GM13977 (cell line): Measurements from ENCODE around the gene DPP8.
A peak's percentile ranks its signal among the peaks of the same experiment; 100 is the strongest.

ENCODE experiments used
- DNase-seq: peaks from one replicate; pipeline ENCODE4 v3.0.0; 2012; ENCODE audit warnings: low spot score
- in situ Hi-C: fragments of 300-500 bp; cut with MboI; formaldehyde crosslinking; loops from one replicate; pipeline ENCODE4 v1.12.0; 2022; ENCODE audit warnings: low sequenced_read_pairs, low pct_unique_long_range_greater_than_20kb, mixed read lengths, inconsistent platforms; ENCODE audit not compliant: unreplicated experiment
- TF ChIP-seq, protein P1 (sequence below): IDR thresholded peaks from 2 replicates; pipeline ENCODE4 v1.5.1; 2012; ENCODE audit warnings: mild to moderate bottlenecking, control low read depth; ENCODE audit not compliant: insufficient read depth; ENCODE audit errors: extremely low read depth, missing control alignments

Gene DPP8

DNA sequence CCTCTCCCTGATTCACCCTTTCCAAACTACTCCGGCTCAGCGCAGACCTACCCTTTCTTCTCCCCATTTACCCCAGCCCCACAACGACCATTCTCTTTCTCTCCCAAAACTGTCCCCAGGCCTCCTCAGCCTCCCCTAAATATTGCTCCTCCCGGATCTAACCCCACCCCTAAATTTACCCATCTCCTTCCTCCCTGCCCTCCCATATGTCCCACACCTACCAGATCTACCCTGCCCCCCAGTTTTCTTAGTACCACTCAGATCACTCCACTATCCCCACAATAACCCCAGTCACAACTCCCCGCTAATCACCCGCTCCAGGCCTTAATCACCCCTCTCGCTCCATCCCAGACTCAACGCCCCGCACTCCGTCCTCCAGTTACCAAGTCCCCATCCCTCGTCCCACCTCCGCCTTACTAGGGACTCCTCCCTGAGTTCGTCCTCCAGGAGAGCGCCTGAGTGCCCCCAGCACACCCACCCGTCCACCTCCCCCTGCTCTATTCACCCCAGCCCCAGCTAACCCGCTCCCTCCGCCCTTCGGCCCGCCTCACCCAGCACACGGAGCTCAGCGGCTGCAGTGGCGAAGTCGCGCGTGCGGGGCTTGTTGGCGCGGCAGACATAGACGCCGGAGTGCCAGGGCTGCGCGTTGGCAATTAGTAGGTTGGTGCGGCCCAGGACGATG is 121.1 kb downstream of the DPP8 start:
- no peak for DNase-seq
- in situ Hi-C loops, result no loop called here
- TF ChIP-seq, protein P1, sequence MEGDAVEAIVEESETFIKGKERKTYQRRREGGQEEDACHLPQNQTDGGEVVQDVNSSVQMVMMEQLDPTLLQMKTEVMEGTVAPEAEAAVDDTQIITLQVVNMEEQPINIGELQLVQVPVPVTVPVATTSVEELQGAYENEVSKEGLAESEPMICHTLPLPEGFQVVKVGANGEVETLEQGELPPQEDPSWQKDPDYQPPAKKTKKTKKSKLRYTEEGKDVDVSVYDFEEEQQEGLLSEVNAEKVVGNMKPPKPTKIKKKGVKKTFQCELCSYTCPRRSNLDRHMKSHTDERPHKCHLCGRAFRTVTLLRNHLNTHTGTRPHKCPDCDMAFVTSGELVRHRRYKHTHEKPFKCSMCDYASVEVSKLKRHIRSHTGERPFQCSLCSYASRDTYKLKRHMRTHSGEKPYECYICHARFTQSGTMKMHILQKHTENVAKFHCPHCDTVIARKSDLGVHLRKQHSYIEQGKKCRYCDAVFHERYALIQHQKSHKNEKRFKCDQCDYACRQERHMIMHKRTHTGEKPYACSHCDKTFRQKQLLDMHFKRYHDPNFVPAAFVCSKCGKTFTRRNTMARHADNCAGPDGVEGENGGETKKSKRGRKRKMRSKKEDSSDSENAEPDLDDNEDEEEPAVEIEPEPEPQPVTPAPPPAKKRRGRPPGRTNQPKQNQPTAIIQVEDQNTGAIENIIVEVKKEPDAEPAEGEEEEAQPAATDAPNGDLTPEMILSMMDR, result no peak

DNA sequence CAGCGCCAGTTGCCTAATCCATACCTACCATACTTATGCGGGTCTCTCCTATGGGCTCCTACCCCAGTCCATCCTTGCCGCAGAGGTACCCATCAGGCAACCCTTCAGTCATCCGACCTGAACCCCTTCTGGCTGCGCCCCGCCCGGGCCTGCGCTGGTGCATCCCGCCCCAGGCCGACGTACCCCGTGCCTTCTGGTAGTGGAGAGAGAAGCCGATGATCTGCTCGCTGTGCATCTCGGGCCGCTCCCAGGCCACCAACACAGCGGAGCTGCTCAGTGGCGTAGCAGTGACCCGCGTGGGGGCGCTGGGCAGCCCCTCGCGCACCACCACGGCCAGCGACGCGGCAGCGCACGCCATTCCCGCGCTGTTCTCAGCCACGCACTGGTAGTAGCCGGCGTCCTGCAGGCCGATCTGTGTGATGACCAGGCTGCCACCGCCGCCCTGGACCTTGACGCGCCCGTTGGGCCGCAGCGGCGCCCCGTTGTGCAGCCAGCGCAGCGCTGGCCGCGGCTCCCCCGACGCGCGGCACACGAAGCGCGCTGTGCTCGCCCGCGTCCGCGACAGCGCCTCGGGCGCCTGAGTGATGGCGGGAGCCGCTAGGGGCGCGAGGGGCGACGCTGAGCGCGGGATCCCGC is 121.8 kb downstream of the DPP8 start:
- TF ChIP-seq, protein P1, result peak; percentile 13
- in situ Hi-C loops, result no loop called here
- DNase-seq, result no peak

DNA sequence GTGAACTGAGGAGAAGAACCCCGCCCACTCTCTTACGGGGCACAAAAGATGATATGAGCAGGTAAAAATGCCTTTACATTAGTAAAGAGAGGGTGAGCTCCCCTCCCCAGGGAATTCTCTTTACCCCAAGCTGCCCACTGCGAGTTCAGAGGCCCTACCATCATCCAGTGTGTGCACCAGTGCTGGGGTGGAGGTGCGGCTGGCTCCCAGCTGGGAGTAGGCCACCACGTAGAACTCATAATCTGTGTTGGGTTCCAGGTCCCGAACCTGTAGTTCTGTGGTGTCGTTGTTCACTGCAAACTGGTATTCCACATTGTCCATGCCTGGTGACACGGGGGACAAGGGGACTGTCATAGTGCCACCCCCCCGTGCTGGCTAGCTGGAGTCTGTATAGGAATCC is 122.6 kb downstream of the DPP8 start:
- TF ChIP-seq, protein P1, result no peak
- in situ Hi-C loops, result no loop called here
- no peak for DNase-seq

DNA sequence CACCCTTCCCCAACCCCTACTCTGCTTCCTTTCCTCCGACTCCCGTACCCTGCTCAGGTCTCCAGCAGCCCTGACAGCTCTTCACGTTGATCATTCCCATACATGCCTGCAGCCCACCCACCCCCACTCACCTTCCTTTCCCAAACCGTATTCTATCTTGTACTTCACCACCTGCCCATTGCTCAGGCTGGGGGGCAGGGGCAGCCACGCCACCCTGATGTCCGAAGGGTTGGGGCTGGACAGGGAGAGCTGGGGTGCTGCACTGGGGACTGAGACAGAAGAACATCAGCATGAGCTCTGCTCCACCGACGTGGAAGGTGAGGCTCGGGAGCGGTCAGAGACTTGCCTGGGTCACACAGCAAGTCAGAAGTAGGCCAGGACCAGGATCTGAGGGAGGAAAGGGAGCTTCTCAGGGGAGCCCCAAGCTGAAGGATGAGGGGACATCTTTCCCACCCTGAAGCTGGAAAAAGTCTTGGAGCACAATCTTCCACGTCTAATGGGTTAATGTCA is 123.2 kb downstream of the DPP8 start:
- in situ Hi-C loops, result no loop called here
- TF ChIP-seq, protein P1, result no peak
- DNase-seq, result no peak

DNA sequence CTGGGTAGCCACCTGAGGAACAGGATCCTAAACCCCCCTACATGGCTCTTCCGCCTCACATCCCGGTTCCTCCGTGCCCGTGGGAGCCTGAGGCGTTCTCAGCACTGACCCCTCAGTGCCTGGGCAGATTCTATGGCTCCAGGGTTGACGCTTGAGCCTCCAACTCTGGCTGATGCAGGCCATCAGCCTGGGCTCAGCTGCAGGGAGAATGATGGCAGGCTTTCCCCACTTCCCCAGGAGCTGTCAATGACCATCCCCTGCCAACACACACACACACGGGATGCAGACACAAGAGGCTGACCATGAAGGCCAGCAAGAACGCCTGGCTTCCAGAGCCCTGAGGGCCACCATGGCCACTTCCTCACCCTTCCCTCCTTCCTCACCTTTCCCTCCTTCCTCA is 123.9 kb downstream of the DPP8 start:
- TF ChIP-seq, protein P1, result no peak
- no peak for DNase-seq
- in situ Hi-C loops, result no loop called here

DNA sequence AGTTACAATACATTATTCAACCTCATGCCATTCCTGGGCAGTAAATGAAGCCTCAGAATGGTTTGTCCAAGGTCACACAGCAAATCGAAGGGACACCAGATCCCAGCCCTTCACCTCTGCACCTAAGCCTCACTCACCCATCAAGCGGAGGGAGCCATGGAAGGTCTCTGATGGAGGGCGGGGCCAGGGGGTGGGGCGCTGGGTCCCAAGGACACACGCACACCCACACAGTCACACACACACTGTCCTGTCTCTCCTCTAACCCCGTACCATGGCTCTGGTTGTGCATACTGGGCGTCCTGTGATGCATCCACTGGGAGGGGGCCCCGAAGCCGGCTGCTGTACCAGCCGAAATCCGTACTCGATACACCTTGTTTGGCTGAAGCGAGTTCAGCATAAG is 124.4 kb downstream of the DPP8 start:
- in situ Hi-C loops, result no loop called here

More for the DNA sequence above, 124.4 kb downstream of the DPP8 start:
- TF ChIP-seq, protein P1, result no peak
- no peak for DNase-seq
